Measurements from ENCODE around the gene FBXO4. TPM values are rescaled to one million over a fixed set of nuclear protein-coding genes. Genes with fewer than 3 reads are reported as not detected.

The FBXO4 gene
- total RNA-seq, 2 donors from 2014 or later = 1.8 to 1.9 TPM

- Mint-ChIP-seq H3K9me3 (peaks cover 11% of the 10 kb centered on the region), H3K36me3 (ENCODE audit: low read depth) (no peaks in the 10 kb centered on the region), H3K4me1 (no peaks in the 10 kb centered on the region), H3K27me3 (ENCODE audit: insufficient read depth) (no peaks in the 10 kb centered on the region), H3K4me3 (no peak overlapping the region), H3K27ac (no peak overlapping the region)
- 86 to 88% methylated on average over 3 of the region's 3 CpGs for WGBS, 2 experiments (ENCODE audit: insufficient coverage in 1 of 2, insufficient read length in 1 of 2)
- DNase-seq = no peak
- Histone ChIP-seq H3K4me3 (ENCODE audit: low read length) (no peak overlapping the region), H3K9ac (ENCODE audit: extremely low read depth, low read length, poor library complexity, severe bottlenecking) (no peak overlapping the region), H3K4me1 (ENCODE audit: control insufficient read depth, insufficient read depth, low read length) (no peaks in the 10 kb centered on the region), H3K9me3 (ENCODE audit: control insufficient read depth, low read length) (no peaks in the 10 kb centered on the region), H3K27ac (ENCODE audit: low read depth, low read length) (no peak overlapping the region), H3K36me3 (ENCODE audit: control insufficient read depth, insufficient read depth, low read length) (no peaks in the 10 kb centered on the region), H3K27me3 (ENCODE audit: control insufficient read depth, insufficient read depth, low read length, poor library complexity, severe bottlenecking) (no peaks in the 10 kb centered on the region)
- TF ChIP-seq, protein P1, sequence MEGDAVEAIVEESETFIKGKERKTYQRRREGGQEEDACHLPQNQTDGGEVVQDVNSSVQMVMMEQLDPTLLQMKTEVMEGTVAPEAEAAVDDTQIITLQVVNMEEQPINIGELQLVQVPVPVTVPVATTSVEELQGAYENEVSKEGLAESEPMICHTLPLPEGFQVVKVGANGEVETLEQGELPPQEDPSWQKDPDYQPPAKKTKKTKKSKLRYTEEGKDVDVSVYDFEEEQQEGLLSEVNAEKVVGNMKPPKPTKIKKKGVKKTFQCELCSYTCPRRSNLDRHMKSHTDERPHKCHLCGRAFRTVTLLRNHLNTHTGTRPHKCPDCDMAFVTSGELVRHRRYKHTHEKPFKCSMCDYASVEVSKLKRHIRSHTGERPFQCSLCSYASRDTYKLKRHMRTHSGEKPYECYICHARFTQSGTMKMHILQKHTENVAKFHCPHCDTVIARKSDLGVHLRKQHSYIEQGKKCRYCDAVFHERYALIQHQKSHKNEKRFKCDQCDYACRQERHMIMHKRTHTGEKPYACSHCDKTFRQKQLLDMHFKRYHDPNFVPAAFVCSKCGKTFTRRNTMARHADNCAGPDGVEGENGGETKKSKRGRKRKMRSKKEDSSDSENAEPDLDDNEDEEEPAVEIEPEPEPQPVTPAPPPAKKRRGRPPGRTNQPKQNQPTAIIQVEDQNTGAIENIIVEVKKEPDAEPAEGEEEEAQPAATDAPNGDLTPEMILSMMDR (conservative IDR thresholded peaks at IDR 0.05) = no peak
These were observed 37.4 kb downstream of the FBXO4 start for GRCh38 chr5:41962491-41962890.

GRCh38 chr5:41966401-41967105 lies 41.5 kb downstream of the FBXO4 start:
- TF ChIP-seq, protein P1 (conservative IDR thresholded peaks at IDR 0.05) = no peak
- H3K4me1 Mint-ChIP-seq = no peaks in the 10 kb centered on the region
- 81 to 96% methylated on average over 4 to 6 of the region's 6 CpGs for WGBS, 2 experiments (ENCODE audit: insufficient coverage in 1 of 2, insufficient read length in 1 of 2)
- Histone ChIP-seq H3K27me3 (ENCODE audit: control insufficient read depth, insufficient read depth, low read length, poor library complexity, severe bottlenecking) (no peaks in the 10 kb centered on the region), H3K36me3 (ENCODE audit: control insufficient read depth, insufficient read depth, low read length) (no peaks in the 10 kb centered on the region), H3K9me3 (ENCODE audit: control insufficient read depth, low read length) (no peaks in the 10 kb centered on the region), H3K9ac (ENCODE audit: extremely low read depth, low read length, poor library complexity, severe bottlenecking) (no peak overlapping the region), H3K4me3 (ENCODE audit: low read length) (no peak overlapping the region), H3K4me1 (ENCODE audit: control insufficient read depth, insufficient read depth, low read length) (no peaks in the 10 kb centered on the region), H3K27ac (ENCODE audit: low read depth, low read length) (no peak overlapping the region)
- no peaks in the 10 kb centered on the region for H3K36me3 Mint-ChIP-seq (ENCODE audit: low read depth)
- H3K9me3 Mint-ChIP-seq = peaks cover 4% of the 10 kb centered on the region
- H3K4me3 Mint-ChIP-seq = no peak overlapping the region
- no peaks in the 10 kb centered on the region for H3K27me3 Mint-ChIP-seq (ENCODE audit: insufficient read depth)
- H3K27ac Mint-ChIP-seq = no peak overlapping the region
- no peak for DNase-seq

GRCh38 chr5:41967401-41967800 lies 42.3 kb downstream of the FBXO4 start:
- WGBS, 2 experiments (ENCODE audit: insufficient coverage in 1 of 2, insufficient read length in 1 of 2) = 83% methylated on average over 2 to 3 of the region's 3 CpGs
- DNase-seq = no peak
- Histone ChIP-seq H3K27me3 (ENCODE audit: control insufficient read depth, insufficient read depth, low read length, poor library complexity, severe bottlenecking) (no peaks in the 10 kb centered on the region), H3K36me3 (ENCODE audit: control insufficient read depth, insufficient read depth, low read length) (no peaks in the 10 kb centered on the region), H3K9ac (ENCODE audit: extremely low read depth, low read length, poor library complexity, severe bottlenecking) (no peak overlapping the region), H3K27ac (ENCODE audit: low read depth, low read length) (no peak overlapping the region), H3K9me3 (ENCODE audit: control insufficient read depth, low read length) (no peaks in the 10 kb centered on the region), H3K4me1 (ENCODE audit: control insufficient read depth, insufficient read depth, low read length) (no peaks in the 10 kb centered on the region), H3K4me3 (ENCODE audit: low read length) (no peak overlapping the region)
- H3K9me3 Mint-ChIP-seq = peaks cover 4% of the 10 kb centered on the region
- no peaks in the 10 kb centered on the region for H3K4me1 Mint-ChIP-seq
- TF ChIP-seq, protein P1 (conservative IDR thresholded peaks at IDR 0.05) = no peak
- no peak overlapping the region for H3K27ac Mint-ChIP-seq
- H3K36me3 Mint-ChIP-seq (ENCODE audit: low read depth) = no peaks in the 10 kb centered on the region
- no peak overlapping the region for H3K4me3 Mint-ChIP-seq
- H3K27me3 Mint-ChIP-seq (ENCODE audit: insufficient read depth) = no peaks in the 10 kb centered on the region

All from endodermal cell (in vitro differentiated cells).